ENCODE results near the gene GAPT. TPM values are rescaled to one million over a fixed set of nuclear protein-coding genes. Genes with fewer than 3 reads are reported as not detected.

GAPT gene
- total RNA-seq, 2 donors from 2014 or later, result 0.68 to 0.81 TPM

- ATAC-seq (peak; percentile 7 to 32), DNase-seq (peak; percentile 40)
- intact Hi-C loops (cut with DNase I), result loop anchor here (1.0 to 10.0 kb wide), 11 partner anchors 55 to 1162 kb away; no protein-coding TSS in a partner anchor
These were observed 31.9 kb upstream of the GAPT start for GRCh38 chr5:58459146-58460001.

- intact Hi-C loops (cut with DNase I), result loop anchor here (1.0 to 5.0 kb wide), 6 partner anchors 523 to 1163 kb away; no protein-coding TSS in a partner anchor
- DNase-seq (peak; percentile 94), ATAC-seq (peak; percentile 93 to 94)
These were observed 31.1 kb upstream of the GAPT start, which contains the start of gene PLK2 for GRCh38 chr5:58460002-58460731. PLK2 (minus strand) TSS chr5:58460086; CDS start chr5:58459959, 127 bp downstream.

- ATAC-seq (peak; percentile 81 to 87), DNase-seq (peak; percentile 93)
- intact Hi-C loops (cut with DNase I), result loop anchor here (1.0 to 5.0 kb wide), 6 partner anchors 524 to 1164 kb away; no protein-coding TSS in a partner anchor
These were observed 30.4 kb upstream of the GAPT start for GRCh38 chr5:58460732-58461286.

GRCh38 chr5:58462154-58462553, 29.1 kb upstream of the GAPT start:
- no peak for DNase-seq
- intact Hi-C loops (cut with DNase I), result loop anchor here (2.0 to 5.0 kb wide), 4 partner anchors 525 to 1165 kb away; no protein-coding TSS in a partner anchor
- no peak for ATAC-seq

GRCh38 chr5:58462623-58463230, 28.5 kb upstream of the GAPT start:
- intact Hi-C loops (cut with DNase I), result loop anchor here (2.0 to 5.0 kb wide), 4 partner anchors 525 to 1165 kb away; no protein-coding TSS in a partner anchor
- ATAC-seq, result no peak

GRCh38 chr5:58466939-58467338, 24.3 kb upstream of the GAPT start:
- peak in 1 of 2 donors; percentile 68 for ATAC-seq
- no peak for DNase-seq
- intact Hi-C loops (cut with DNase I), result no loop called here

More at GRCh38 chr5:58462623-58463230, 28.5 kb upstream of the GAPT start:
- no peak for DNase-seq

- intact Hi-C loops (cut with DNase I), result no loop called here
- ATAC-seq, result no peak
- DNase-seq, result no peak
These were observed 21.3 kb upstream of the GAPT start for GRCh38 chr5:58469896-58470295.

GRCh38 chr5:58475404-58475803, 15.8 kb upstream of the GAPT start:
- ATAC-seq (no peak), DNase-seq (no peak)
- intact Hi-C loops (cut with DNase I), result no loop called here

- intact Hi-C loops (cut with DNase I), result no loop called here
- ATAC-seq, result no peak
- DNase-seq, result no peak
These were observed 13.4 kb upstream of the GAPT start for GRCh38 chr5:58477760-58478376.

- intact Hi-C loops (cut with DNase I), result no loop called here
- ATAC-seq (no peak), DNase-seq (no peak)
These were observed 10.1 kb upstream of the GAPT start for GRCh38 chr5:58481066-58481676.

- DNase-seq, result no peak
- no peak for ATAC-seq
- intact Hi-C loops (cut with DNase I), result no loop called here
These were observed 9.4 kb upstream of the GAPT start for GRCh38 chr5:58481828-58482227.

- DNase-seq (no peak), ATAC-seq (no peak)
- intact Hi-C loops (cut with DNase I), result no loop called here
These were observed 8.7 kb upstream of the GAPT start for GRCh38 chr5:58482536-58482935.

GRCh38 chr5:58484505-58484904, 6.7 kb upstream of the GAPT start:
- no peak for ATAC-seq
- intact Hi-C loops (cut with DNase I), result no loop called here
- no peak for DNase-seq

GRCh38 chr5:58486290-58486689, 4.9 kb upstream of the GAPT start:
- intact Hi-C loops (cut with DNase I), result no loop called here
- ATAC-seq (no peak), DNase-seq (no peak)

- DNase-seq (no peak), ATAC-seq (no peak)
- intact Hi-C loops (cut with DNase I), result no loop called here
These were observed 709 bp upstream of the GAPT start for GRCh38 chr5:58490402-58491050.

- ATAC-seq (no peak), DNase-seq (no peak)
- intact Hi-C loops (cut with DNase I), result no loop called here
These were observed 1.9 kb downstream of the GAPT start for GRCh38 chr5:58493141-58493540.

GRCh38 chr5:58496488-58496887, 5.3 kb downstream of the GAPT start:
- ATAC-seq (no peak), DNase-seq (no peak)
- intact Hi-C loops (cut with DNase I), result no loop called here

GRCh38 chr5:58497386-58497785, 6.2 kb downstream of the GAPT start:
- DNase-seq, result no peak
- intact Hi-C loops (cut with DNase I), result no loop called here
- ATAC-seq, result no peak
